BJ (cell line): Measurements from ENCODE around the gene ZNF280B. TPM values are rescaled to one million over a fixed set of nuclear protein-coding genes. Genes with fewer than 3 reads are reported as not detected.

Source experiments
- CTCF ChIA-PET: fragments of 350-600 bp; formaldehyde crosslinking; extraction: SDS; loops from one replicate; lab custom pipeline; 2021; ENCODE audit warnings: antibody characterized with exemption, inconsistent platforms; lab: Yijun Ruan, JAX
- POLR2A ChIA-PET: fragments of 300-600 bp; sonication (Branson Sonifier 250); formaldehyde crosslinking; extraction: SDS; loops from one replicate; lab custom pipeline; 2021; ENCODE audit warnings: antibody characterized with exemption; lab: Charles Lee
- DNase-seq: peaks from one replicate; pipeline ENCODE4 v3.0.0-alpha.2; 2011; ENCODE audit warnings: low read depth
- H3K27me3 ChIP-seq: 2 replicates; pipeline ENCODE4 v1.6.0; 2011; ENCODE audit warnings: low read length; ENCODE audit not compliant: control insufficient read depth, insufficient read depth
- H3K36me3 ChIP-seq: 2 replicates; pipeline ENCODE4 v1.5.1; 2011; ENCODE audit warnings: low read length; ENCODE audit not compliant: control insufficient read depth, insufficient read depth
- H3K4me3 ChIP-seq: 2 replicates; pipeline ENCODE4 v1.5.1; 2011; ENCODE audit warnings: low read depth, mild to moderate bottlenecking, control low read depth, low read length
- CTCF ChIP-seq: IDR thresholded peaks from 2 replicates; pipeline ENCODE4 v1.5.1; 2011; ENCODE audit warnings: low read depth, mild to moderate bottlenecking, control low read depth, inconsistent platforms, low read length, moderate library complexity; ENCODE audit not compliant: insufficient read depth
- polyA plus RNA-seq: library from polyadenylated mRNA; depleted of rRNA; stranded (reverse); fragments of >200 nt; gene quantifications from 2 replicates; pipeline ENCODE4 v1.2.3, GENCODE V29; 2011

ZNF280B gene
- polyA plus RNA-seq, 1 experiment: 0.58 TPM

GRCh38 chr22:22531770-22532546 is 23.4 kb upstream of the ZNF280B start:
- no peak overlapping the region for H3K4me3 ChIP-seq
- CTCF ChIA-PET: interaction anchor here (0.7 kb wide), 1 partner anchor 20 kb away, joined by 3 read pairs; no protein-coding TSS in a partner anchor

GRCh38 chr22:22528780-22529179 is 20.2 kb upstream of the ZNF280B start:
- H3K36me3 ChIP-seq: no peaks in the 10 kb centered on the region
- no peak for DNase-seq
- TF ChIP-seq CTCF: no peak
- ChIA-PET POLR2A (no interaction called here), CTCF (no interaction called here)
- H3K27me3 ChIP-seq: no peaks in the 10 kb centered on the region
- H3K4me3 ChIP-seq: no peak overlapping the region

More at GRCh38 chr22:22531770-22532546, 23.4 kb upstream of the ZNF280B start:
- Histone ChIP-seq H3K27me3 (no peaks in the 10 kb centered on the region), H3K36me3 (no peaks in the 10 kb centered on the region)
- no peak for TF ChIP-seq CTCF
- DNase-seq: no peak
- POLR2A ChIA-PET: no interaction called here

- TF ChIP-seq CTCF: no peak
Observed at GRCh38 chr22:22527312-22527711, 18.8 kb upstream of the ZNF280B start.

DNA sequence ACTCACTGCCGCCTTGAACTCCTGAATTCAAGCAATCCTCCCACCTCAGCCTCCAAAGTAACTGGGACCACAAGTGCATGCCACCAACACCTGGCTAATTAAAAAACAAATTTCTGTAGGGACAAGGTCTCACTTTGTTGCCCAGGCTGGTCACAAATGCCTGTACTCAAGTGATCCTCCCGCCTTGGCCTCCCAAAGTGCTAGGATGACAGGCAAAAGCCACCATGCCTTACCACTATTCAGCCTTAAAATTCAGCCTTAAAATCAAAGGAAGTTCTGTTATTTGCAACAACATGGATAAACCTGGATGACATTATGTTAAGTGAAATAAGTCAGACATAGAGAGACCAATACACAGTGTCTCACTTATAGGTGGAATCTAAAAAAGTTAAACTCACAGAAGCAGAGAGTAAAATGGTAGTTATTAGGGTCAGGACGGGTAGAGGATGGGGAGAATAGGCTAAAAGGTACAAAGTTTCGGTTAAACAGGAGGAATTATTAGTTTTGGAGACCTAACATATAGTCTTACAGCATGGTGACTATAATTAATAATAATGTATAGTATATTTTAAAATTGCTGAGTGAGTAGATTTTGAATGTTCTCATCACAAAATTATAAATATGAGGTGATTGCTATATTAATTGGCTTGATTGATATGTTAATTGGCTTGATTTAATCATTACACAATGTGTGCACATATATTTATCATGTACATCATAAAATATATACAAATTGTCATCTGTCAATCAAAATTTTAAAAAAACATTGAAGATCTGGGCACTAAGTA is 17.8 kb upstream of the ZNF280B start:
- no peaks in the 10 kb centered on the region for H3K27me3 ChIP-seq
- DNase-seq: no peak
- no peak for TF ChIP-seq CTCF
- ChIA-PET POLR2A (no interaction called here), CTCF (no interaction called here)
- no peak overlapping the region for H3K4me3 ChIP-seq
- H3K36me3 ChIP-seq: no peaks in the 10 kb centered on the region

More at GRCh38 chr22:22527312-22527711, 18.8 kb upstream of the ZNF280B start:
- Histone ChIP-seq H3K27me3 (no peaks in the 10 kb centered on the region), H3K36me3 (no peaks in the 10 kb centered on the region), H3K4me3 (no peak overlapping the region)
- no peak for DNase-seq
- ChIA-PET CTCF (no interaction called here), POLR2A (no interaction called here)

DNA sequence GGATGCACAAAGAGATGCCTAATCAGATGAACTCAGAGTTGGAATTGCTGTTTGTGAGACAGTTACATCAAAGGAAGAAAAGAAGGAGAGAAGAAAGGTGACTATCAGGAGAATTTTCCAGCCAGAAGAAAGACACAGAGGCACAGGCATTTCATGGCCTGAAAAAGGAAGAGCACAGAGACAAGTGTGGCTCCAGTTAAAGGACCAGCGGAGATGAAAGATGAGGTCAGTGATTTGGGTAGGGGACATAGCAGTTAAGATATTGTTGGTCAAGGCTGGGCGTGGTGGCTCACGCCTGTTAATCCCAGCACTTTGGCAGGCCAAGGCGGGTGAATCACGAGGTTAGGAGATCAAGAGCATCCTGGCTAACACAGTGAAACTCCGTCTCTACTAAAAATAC is 15.0 kb upstream of the ZNF280B start:
- no peak overlapping the region for H3K4me3 ChIP-seq
- TF ChIP-seq CTCF: no peak
- no peak for DNase-seq
- ChIA-PET POLR2A (no interaction called here), CTCF (no interaction called here)
- H3K36me3 ChIP-seq: no peaks in the 10 kb centered on the region
- no peaks in the 10 kb centered on the region for H3K27me3 ChIP-seq
